ENCODE data around the gene MYZAP. TPM values are rescaled to one million over a fixed set of nuclear protein-coding genes. Genes with fewer than 3 reads are reported as not detected.

The MYZAP gene
- total RNA-seq, 1 experiment from 2014 or later = 0.63 TPM

DNA sequence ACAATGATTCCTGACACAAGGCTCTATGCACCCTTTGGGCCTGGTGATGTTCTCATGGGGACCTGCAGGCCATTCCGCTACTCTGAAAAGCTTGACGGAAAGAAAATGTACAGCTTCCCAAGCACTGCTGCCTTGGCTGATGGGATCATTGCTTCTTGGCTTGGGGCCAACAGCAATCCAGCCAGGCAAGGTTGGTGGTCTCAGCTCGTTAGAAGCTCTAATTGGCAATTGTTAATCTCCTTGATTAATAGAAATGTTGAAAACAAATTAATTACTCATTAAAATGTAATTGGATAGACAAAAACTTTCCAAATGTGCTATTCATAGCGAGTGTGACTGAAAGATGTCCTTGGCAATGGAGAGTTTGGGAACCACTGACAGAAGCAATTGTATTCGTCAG, 16.3 kb upstream of the MYZAP start:
- no CpG with 5 or more reads among the region's 5 CpGs for WGBS (ENCODE audit: extremely low coverage, insufficient read length, low lambda C conversion rate)
- DNase-seq = no peak
- Histone ChIP-seq H2BK12ac (ENCODE audit: insufficient read length, low read depth, low read length) (no peak overlapping the region), H4K20me1 (ENCODE audit: control insufficient read depth, insufficient read depth, insufficient read length) (no peaks in the 10 kb centered on the region), H3K79me2 (ENCODE audit: insufficient read depth, low read length) (no peaks in the 10 kb centered on the region), H3K4me1 (ENCODE audit: insufficient read depth, low read length) (no peaks in the 10 kb centered on the region), H3K18ac (ENCODE audit: insufficient read length, low read depth, low read length) (no peak overlapping the region), H2BK15ac (ENCODE audit: low read depth, low read length) (no peak overlapping the region), H3K23ac (ENCODE audit: insufficient read length, low read depth, low read length) (no peak overlapping the region), H3K4ac (ENCODE audit: low read depth, low read length) (no peak overlapping the region), H2BK20ac (ENCODE audit: low read depth, low read length, poor library complexity, severe bottlenecking) (no peak overlapping the region), H3K79me1 (ENCODE audit: insufficient read depth, low read depth, low read length, poor library complexity, severe bottlenecking) (no peaks in the 10 kb centered on the region), H3K56ac (ENCODE audit: insufficient read length, low read depth, low read length) (no peak overlapping the region), H2BK120ac (ENCODE audit: low read depth, low read length, poor library complexity, severe bottlenecking) (no peak overlapping the region), H3T11ph (ENCODE audit: low read length) (no peak overlapping the region), H3K4me2 (ENCODE audit: insufficient read depth, insufficient read length, low read length) (no peak overlapping the region), H3K27ac (ENCODE audit: insufficient read length, low read depth, low read length) (no peak overlapping the region), H4K91ac (ENCODE audit: insufficient read length, low read depth, low read length) (no peak overlapping the region), H3K14ac (ENCODE audit: insufficient read depth, low read length) (no peak overlapping the region), H3K27me3 (ENCODE audit: insufficient read depth, low read length) (no peaks in the 10 kb centered on the region), H3K9ac (ENCODE audit: extremely low read depth, insufficient read length, low read length) (no peak overlapping the region), H4K8ac (replicated peaks; ENCODE audit: insufficient read length, low read depth, low read length) (no peak overlapping the region), H3K9me3 (ENCODE audit: control insufficient read depth, low read depth, low read length) (no peaks in the 10 kb centered on the region), H2AK5ac (ENCODE audit: insufficient read length, low read length) (no peak overlapping the region), H2BK5ac (ENCODE audit: insufficient read length, low read length) (no peak overlapping the region), H4K5ac (ENCODE audit: insufficient read length, low read depth, low read length) (no peak overlapping the region), H3K23me2 (ENCODE audit: insufficient read length, low read depth, low read length, poor library complexity, severe bottlenecking) (no peaks in the 10 kb centered on the region), H2AFZ (ENCODE audit: low read length) (no peak overlapping the region)
- TF ChIP-seq, protein P1, sequence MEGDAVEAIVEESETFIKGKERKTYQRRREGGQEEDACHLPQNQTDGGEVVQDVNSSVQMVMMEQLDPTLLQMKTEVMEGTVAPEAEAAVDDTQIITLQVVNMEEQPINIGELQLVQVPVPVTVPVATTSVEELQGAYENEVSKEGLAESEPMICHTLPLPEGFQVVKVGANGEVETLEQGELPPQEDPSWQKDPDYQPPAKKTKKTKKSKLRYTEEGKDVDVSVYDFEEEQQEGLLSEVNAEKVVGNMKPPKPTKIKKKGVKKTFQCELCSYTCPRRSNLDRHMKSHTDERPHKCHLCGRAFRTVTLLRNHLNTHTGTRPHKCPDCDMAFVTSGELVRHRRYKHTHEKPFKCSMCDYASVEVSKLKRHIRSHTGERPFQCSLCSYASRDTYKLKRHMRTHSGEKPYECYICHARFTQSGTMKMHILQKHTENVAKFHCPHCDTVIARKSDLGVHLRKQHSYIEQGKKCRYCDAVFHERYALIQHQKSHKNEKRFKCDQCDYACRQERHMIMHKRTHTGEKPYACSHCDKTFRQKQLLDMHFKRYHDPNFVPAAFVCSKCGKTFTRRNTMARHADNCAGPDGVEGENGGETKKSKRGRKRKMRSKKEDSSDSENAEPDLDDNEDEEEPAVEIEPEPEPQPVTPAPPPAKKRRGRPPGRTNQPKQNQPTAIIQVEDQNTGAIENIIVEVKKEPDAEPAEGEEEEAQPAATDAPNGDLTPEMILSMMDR (conservative IDR thresholded peaks at IDR 0.05) = no peak
- Mint-ChIP-seq H3K9me3 (no peaks in the 10 kb centered on the region), H3K36me3 (ENCODE audit: insufficient read depth in 1 of 3, low read depth in 3 of 3) (no peaks in the 10 kb centered on the region), H3K4me3 (no peak overlapping the region), H3K4me1 (peaks cover 4 to 6% of the 10 kb centered on the region in 2 experiments), H3K27ac (0 out of 7 replicates have a peak overlapping the region, but pooled peaks of 1 of the 3 experiments have one; percentile 6), H3K27me3 (ENCODE audit: low read depth) (no peaks in the 10 kb centered on the region; the same call in none of the 2 replicates)
